Fibroblast of peridontal ligament (primary cell): ENCODE results near the gene ZBTB20.
A peak's percentile ranks its signal among the peaks of the same experiment; 100 is the strongest.

Experiments
- DNase-seq: peaks from one replicate; pipeline ENCODE4 v3.0.0-alpha.2; 2010; ENCODE audit errors: extremely low read depth

Gene ZBTB20

GRCh38 chr3:114538211-114538610, 608.9 kb downstream of the ZBTB20 start:
- no peak for DNase-seq

DNA sequence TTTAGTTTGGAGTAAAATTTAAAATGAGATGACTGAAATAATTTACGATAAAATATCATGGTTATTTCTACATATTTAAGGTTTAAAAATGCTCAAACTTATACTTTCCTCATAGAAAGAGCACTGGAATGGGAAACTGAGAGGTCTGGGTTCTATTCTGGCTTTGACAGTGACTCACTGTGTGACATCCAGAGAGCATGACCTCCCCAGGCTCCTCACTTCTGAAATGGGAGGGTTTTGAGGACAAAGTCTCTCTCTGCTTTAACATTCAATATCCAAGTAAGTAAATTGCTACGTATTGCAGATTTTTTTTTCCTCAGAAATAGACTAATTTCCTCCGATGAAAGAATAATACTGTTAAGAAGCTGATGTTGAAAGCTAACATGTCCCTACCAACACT, 618.6 kb downstream of the ZBTB20 start:
- DNase-seq = no peak

DNA sequence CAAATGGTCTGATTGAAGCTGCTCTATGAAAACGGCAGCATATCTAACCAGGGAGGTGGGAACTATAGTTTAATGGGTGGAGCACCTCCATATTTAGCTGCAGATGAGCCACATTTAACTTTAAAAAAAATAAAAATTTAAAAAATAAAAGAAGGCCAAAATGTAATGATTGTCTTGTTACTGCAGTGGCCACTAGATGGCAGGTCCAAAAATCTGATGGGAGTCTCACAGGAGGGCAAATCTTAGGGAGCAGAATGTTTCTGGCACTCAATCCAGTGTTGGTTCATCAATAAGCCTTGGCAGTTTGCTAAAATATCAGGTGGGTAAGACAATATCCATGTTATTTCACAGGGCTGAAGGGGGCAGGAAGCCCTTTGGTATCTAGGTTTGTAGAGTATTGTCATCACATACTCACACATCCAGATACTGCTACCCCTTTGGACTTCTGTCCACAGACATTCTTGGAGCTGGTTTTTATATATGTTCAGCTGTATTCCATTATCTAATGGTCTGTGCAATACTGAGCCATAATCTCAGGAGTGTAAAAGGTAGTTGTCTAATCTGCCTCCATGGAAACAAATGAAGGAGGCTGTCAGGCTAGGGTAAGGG, 619.9 kb downstream of the ZBTB20 start:
- peak; percentile 41 for DNase-seq

GRCh38 chr3:114525278-114525677, 621.8 kb downstream of the ZBTB20 start:
- DNase-seq = peak; percentile 45

GRCh38 chr3:114519415-114519814, 627.7 kb downstream of the ZBTB20 start:
- DNase-seq = peak; percentile 82

- DNase-seq = peak; percentile 60
Measured at GRCh38 chr3:114518206-114518808, 628.8 kb downstream of the ZBTB20 start.

DNA sequence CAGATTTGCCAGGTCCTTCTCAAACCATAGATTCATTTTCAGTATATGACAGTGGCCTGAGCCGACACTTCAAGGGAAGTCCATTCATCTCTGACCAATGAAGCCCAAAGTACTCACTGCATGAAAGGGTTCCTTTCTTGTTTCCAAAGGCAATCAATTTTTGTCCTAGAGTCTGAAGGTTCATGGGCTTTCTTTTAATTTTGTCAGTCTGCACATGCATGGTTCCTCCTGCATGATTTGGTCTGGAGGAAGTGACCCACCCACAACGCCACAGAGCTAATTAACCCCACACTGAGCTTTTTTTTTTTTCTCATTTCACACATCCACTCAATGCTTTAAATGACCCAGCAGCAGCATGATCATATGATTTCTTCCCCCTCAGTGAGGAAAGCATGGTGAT, 636.9 kb downstream of the ZBTB20 start:
- DNase-seq = no peak

GRCh38 chr3:114509756-114510155, 637.3 kb downstream of the ZBTB20 start:
- DNase-seq = no peak

DNA sequence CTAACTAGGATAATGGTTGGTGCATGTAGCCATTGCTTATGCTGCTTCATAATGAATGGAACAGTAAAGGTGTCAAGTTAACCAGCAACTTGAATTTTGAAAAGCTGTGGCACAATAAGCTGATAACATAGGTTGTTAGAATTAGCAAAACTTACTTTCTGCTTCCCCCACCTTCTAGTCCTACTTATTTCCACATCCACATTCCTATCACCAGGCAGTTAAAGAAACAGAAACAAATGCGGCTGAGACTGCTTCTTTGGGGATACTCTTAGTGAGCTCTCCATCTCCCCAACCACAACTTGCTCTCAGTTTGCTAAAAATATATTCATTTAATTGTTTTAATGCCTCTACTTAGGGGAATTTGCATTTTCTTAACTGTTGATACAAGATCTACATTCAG, 638.1 kb downstream of the ZBTB20 start:
- DNase-seq = no peak

GRCh38 chr3:114508208-114508607, 638.9 kb downstream of the ZBTB20 start:
- no peak for DNase-seq

- DNase-seq = peak; percentile 84
Measured at GRCh38 chr3:114506591-114507300, 640.3 kb downstream of the ZBTB20 start.

- DNase-seq = no peak
Measured at GRCh38 chr3:114504941-114505628, 642.0 kb downstream of the ZBTB20 start.

DNA sequence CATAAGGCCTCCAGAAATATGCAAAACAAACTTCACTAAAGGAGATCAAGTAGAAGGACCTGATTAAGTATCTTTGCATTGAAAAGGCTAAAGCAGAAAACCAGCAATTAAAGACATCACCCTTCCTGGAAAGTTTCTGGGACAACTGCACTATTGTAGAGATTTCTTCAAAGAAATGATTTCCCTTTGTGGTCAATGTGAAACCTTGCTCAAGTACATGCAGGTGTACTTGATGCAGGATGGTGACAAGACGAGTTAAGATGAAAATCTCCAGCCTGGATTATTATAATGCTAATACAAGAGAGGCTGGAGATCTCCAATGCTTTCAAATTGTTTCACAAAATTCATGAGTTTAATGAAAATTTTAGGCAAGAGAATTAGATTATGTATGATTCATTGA, 644.9 kb downstream of the ZBTB20 start:
- no peak for DNase-seq

DNA sequence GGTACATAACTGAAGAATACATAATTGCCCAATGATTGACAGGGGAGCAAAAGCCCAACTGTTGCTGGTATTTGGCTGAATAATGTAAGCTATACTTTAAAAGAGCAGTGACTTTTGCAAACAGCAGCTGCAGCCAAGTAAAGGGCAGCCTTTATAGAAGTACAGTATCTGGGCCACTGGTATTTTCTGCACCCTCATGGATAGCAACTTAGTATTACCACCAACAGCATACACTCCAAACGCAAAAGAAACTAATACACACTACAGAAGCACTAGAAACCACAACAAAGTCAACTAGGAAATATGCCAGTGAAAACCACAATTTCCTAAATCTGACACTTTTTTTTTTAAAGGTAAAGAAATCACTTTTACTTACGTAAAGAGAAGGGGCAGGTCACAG, 647.1 kb downstream of the ZBTB20 start:
- DNase-seq = peak; percentile 21

DNA sequence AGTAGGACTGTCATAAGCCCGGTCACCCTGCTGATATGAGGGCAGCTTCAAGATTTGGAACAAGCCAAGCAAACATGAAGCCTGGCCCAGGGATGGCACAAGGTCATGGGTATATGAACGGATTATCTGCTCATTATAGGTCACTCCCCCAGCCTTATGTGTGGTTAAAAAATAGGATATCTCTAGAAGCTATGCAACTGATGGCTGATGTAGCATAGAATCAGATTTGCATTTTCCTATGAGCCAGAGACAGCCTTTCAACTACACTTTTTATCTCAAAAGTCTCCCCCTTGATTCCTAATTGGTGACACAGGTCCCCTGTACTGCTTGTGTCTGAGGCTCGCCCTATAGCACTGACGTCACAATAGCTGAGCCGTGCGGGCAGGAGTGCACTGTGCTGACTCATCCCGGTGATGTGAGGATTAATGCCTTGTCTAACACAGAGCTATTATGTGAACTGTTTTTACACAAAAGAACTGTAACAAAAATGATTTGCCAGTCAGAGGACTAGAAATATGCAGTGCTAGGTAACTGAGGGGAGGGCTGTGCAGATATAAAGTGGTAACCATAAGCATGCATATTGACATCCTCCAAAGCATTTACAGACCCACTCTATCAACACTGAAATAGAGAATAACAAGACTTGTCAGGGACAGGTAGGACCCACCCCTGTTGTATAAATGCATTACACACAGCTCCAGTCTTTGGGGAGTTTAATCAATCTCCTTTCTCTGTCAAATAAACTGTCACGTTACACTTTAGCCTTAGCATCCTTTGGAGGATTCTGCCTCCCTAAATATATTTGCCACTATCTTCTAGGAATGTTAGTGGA, 648.3 kb downstream of the ZBTB20 start:
- DNase-seq = peak; percentile 71

DNA sequence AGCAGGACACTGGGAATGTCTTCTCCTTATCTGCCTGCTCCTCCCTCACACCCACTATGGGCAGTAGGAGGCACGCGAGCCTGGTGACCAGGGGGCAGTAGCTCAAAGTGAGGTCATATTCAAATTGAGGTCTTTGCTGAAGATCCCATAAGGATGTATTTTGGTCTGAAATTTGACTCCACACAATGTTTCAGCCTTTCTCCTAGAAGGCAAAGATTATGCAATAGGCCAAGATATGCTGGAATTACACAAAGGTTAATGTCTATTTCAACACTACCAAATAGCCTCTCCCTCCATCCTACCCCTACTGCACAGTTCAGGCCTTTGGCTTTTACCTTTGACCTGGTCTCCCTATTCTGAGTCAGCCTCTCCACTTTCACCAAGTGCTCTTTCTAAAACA, 650.2 kb downstream of the ZBTB20 start:
- peak; percentile 84 for DNase-seq

DNA sequence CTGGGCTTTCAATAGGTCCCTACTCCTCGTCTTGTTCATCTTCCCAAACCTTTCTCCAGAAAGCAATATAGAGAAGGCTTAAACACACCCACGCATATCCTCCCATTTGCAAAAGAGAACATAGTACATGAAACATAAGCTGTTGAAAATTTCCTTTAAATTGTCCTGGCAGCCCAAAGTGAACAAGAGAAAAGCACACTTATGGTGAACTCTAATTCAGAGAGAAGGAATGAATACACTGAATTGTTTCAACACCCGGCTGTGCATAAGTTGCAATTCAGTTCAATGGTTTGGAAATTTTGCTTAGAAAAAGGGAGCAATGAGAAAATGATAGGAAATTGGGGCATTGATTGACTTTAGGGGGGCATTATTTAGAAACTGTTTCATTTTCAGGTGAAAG, 650.6 kb downstream of the ZBTB20 start:
- peak; percentile 41 for DNase-seq

DNA sequence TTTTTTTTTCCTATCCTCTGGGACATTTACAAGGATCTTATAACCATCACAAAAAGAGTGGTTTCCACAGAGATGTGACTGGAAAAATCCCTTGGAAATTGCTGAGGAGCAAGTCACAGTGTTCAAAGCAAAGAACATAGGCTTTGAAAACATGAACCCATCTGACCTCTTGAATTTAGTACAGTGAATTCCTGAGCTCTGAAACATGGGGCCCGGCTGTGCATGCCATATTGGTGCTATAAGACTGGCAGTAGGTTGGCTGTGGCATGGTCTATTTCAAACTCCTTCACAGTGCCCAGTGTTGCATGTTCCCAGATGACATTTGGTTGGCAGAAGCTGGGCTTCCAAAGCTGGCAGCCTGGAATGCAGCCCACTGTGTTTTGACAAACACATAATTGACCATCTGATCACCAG, 651.1 kb downstream of the ZBTB20 start:
- DNase-seq = peak; percentile 59

- DNase-seq = no peak
Measured at GRCh38 chr3:114494498-114494897, 652.6 kb downstream of the ZBTB20 start.

- no peak for DNase-seq
Measured at GRCh38 chr3:114490829-114491228, 656.3 kb downstream of the ZBTB20 start.

- DNase-seq = no peak
Measured at GRCh38 chr3:114487502-114487901, 659.6 kb downstream of the ZBTB20 start.

DNA sequence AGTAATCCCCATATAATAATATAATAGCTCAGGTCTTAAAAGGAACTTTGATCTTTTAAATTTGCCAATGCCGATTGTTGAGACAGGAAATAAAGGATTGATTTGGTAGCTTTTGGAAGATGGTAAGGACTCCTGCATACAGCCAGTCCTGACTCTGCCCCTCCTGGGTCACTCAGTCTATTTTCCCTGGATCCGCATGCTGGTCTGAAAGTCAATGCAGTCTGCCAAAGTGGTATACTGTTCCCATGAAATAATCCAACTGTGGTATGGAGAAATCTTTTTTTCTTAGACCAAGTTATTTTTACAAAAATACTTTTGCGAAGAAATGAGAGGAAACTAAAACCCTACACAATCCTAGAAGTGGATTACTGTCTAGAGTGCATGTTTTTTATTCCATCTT, 662.2 kb downstream of the ZBTB20 start:
- no peak for DNase-seq
